Psoas muscle (tissue), 8 donors: ENCODE measurements around the gene HNF1B. TPM values are rescaled to one million over a fixed set of nuclear protein-coding genes. Genes with fewer than 3 reads are reported as not detected.

Source experiments
- ATAC-seq, 4 donors: fragments of 200-7000 bp; cut with Tn5 transposase; one replicate each; pipeline ENCODE4 v1.9.1; 2020; ENCODE audit warnings: moderate library complexity in 3 of 4, mild to moderate bottlenecking in 2 of 4
- DNase-seq, 2 donors: peaks; one replicate each; pipeline ENCODE4 v3.0.0-alpha.2; 2020
- H3K27ac ChIP-seq: fragments of 200-600 bp; one replicate; pipeline ENCODE4 v1.8.0; 2022
- H3K27me3 ChIP-seq, 3 donors: fragments of 200-600 bp in 1 of 3; one replicate each; pipeline versions ENCODE4 v1.6.1 to v1.8.0; 2013 to 2022; ENCODE audit warnings: low read length in 2 of 3, mild to moderate bottlenecking in 2 of 3, moderate library complexity in 1 of 3; ENCODE audit not compliant: insufficient read depth in 3 of 3
- H3K36me3 ChIP-seq, 2 donors: fragments of 200-600 bp in 1 of 2; one replicate each; pipeline versions ENCODE4 v1.6.1 to v1.8.0; 2013 to 2022; ENCODE audit warnings: low read depth in 1 of 2, mild to moderate bottlenecking in 1 of 2, moderate library complexity in 1 of 2; ENCODE audit not compliant: insufficient read depth in 1 of 2
- H3K4me1 ChIP-seq: fragments of 200-600 bp; one replicate; pipeline ENCODE4 v1.8.0; 2022
- H3K4me3 ChIP-seq: fragments of 200-600 bp; one replicate; pipeline ENCODE4 v1.8.0; 2022; ENCODE audit warnings: mild to moderate bottlenecking
- H3K9me3 ChIP-seq: fragments of 200-600 bp; one replicate; pipeline ENCODE4 v1.8.0; 2022
- WGBS, 3 donors: extraction: QIAGEN DNeasy Blood & Tissue Kit; methylation state at CpG; one replicate each; pipeline versions ENCODE4 v1.1.6 to v1.1.7; 2013; 5-methylcytosine and 5-hydroxymethylcytosine counted together
- intact Hi-C, 2 donors: fragments of 100-400 bp; cut with DNase I; formaldehyde crosslinking; loops; one replicate each; pipeline versions ENCODE4 v1.11.0 to v1.14.2; 2022
- polyA plus RNA-seq, 3 donors: library from polyadenylated mRNA; stranded (reverse); fragments of 200-250 nt; gene quantifications; one replicate each; pipeline ENCODE4 v1.2.3, GENCODE V29; 2013
- total RNA-seq, 4 donors: library from RNA; stranded (reverse); fragmentation: NEBNext Ultra II Directional in 2 of 4; extraction: Animal tissue kit (Norgen Biotek cat#: 25700) in 2 of 4; gene quantifications; one replicate each; pipeline versions ENCODE4 v1.2.1 to v1.2.4, GENCODE V29; 2021 to 2023
- TF ChIP-seq, protein P1 (sequence below): fragments of 200-600 bp; IDR thresholded peaks from one replicate; pipeline ENCODE4 v1.8.0; 2022; ENCODE audit warnings: antibody characterized with exemption
- donor health status: healthy with polysubstance abuse.
- donor health status: DM: no; HTN: no; CAD: no; lungs with moderate emphysema.
- donor health status: Bipolar disorder and iron deficiency.
- donor health status: healthy.
- donor health status: DM: yes; HTN: yes; CAD: no.
- donor health status: DM: no; HTN: no; CAD: no.
- donor health status: DM: no; HTN: no; CAD: no.
- donor health status: DM: yes; HTN: yes; CAD: no.

Gene HNF1B
- total and polyA plus RNA-seq, 7 donors, result 0.03 TPM; not detected in 6

DNA sequence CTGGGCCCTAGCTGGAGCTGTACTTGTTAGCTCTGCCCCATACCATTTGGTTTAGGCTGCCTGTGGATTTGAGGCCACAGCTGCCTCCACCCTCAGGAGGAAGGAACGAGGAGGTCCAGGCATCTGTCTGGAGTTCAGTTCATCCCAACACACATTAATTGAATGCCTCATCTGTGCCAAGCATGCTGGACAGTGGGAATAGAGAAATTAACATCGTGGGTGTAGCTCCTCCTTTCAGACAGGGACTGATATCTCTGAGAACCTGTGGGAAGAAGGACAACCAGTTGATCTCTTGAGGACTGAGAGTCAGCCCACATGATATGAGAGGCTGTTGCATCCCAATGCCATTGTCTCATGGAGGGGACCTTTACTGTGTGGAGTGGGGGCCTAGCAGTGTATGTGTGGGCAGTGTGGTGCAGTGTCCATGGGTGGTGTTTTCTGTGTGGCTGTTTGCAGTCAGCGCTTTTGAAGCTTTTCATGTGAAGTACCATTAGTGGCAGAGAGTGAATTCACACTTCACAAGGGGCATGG, 72.2 kb downstream of the HNF1B start:
- Histone ChIP-seq H3K27ac (no peak overlapping the region), H3K4me1 (no peaks in the 10 kb centered on the region), H3K27me3 (peaks cover 0 to 1% (median 0%) of the 10 kb centered on the region in 3 donors), H3K36me3 (no peaks in the 10 kb centered on the region), H3K9me3 (no peaks in the 10 kb centered on the region), H3K4me3 (no peak overlapping the region)
- intact Hi-C loops, result no loop called here
- TF ChIP-seq, protein P1, sequence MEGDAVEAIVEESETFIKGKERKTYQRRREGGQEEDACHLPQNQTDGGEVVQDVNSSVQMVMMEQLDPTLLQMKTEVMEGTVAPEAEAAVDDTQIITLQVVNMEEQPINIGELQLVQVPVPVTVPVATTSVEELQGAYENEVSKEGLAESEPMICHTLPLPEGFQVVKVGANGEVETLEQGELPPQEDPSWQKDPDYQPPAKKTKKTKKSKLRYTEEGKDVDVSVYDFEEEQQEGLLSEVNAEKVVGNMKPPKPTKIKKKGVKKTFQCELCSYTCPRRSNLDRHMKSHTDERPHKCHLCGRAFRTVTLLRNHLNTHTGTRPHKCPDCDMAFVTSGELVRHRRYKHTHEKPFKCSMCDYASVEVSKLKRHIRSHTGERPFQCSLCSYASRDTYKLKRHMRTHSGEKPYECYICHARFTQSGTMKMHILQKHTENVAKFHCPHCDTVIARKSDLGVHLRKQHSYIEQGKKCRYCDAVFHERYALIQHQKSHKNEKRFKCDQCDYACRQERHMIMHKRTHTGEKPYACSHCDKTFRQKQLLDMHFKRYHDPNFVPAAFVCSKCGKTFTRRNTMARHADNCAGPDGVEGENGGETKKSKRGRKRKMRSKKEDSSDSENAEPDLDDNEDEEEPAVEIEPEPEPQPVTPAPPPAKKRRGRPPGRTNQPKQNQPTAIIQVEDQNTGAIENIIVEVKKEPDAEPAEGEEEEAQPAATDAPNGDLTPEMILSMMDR, result no peak
- WGBS, 3 donors, result 57 to 65% (median 64%) methylated on average over 3 of the region's 3 CpGs
- DNase-seq (no peak), ATAC-seq (no peak)

DNA sequence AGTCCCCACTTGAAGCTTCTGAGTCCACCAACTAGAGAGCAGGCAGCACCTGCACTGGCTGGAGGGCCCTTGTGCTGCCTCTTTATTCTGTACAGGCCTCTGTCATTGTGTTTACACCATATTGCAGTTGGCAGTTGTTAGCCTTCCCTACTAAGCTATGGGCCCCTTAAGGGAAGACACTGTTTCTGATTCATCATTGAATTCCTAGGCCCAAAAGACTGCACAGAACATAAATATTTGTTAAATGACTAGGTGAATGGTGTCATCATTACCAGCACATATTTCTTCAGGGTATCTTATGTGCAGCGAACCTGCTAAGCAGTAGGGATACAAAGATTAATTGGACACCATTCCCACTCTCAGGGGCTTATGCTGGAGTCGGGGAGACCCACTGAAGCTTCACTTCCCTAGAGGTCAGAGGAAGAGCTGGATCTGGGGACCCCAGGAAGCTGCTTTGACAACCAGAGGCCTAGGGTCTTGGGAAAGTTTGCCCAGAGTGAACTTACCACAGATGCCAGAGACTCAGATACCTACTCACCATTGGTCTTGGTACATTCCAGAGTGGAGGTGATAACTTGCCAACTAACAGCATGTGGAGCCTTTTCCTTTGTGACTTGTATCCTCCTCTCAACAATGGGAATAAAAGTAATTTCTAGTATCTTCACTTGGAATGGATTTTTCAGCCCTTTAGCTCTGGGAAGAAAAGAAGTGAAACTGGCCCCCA, 72.9 kb downstream of the HNF1B start:
- intact Hi-C loops, result no loop called here
- ATAC-seq (no peak), DNase-seq (no peak)
- Histone ChIP-seq H3K27me3 (peaks cover 0 to under 1% (median 0%) of the 10 kb centered on the region in 3 donors), H3K4me3 (no peak overlapping the region), H3K4me1 (no peaks in the 10 kb centered on the region), H3K27ac (no peak overlapping the region), H3K36me3 (no peaks in the 10 kb centered on the region), H3K9me3 (no peaks in the 10 kb centered on the region)
- TF ChIP-seq, protein P1, result no peak
- 74 to 81% (median 81%) methylated on average over 2 of the region's 2 CpGs for WGBS, 3 donors

DNA sequence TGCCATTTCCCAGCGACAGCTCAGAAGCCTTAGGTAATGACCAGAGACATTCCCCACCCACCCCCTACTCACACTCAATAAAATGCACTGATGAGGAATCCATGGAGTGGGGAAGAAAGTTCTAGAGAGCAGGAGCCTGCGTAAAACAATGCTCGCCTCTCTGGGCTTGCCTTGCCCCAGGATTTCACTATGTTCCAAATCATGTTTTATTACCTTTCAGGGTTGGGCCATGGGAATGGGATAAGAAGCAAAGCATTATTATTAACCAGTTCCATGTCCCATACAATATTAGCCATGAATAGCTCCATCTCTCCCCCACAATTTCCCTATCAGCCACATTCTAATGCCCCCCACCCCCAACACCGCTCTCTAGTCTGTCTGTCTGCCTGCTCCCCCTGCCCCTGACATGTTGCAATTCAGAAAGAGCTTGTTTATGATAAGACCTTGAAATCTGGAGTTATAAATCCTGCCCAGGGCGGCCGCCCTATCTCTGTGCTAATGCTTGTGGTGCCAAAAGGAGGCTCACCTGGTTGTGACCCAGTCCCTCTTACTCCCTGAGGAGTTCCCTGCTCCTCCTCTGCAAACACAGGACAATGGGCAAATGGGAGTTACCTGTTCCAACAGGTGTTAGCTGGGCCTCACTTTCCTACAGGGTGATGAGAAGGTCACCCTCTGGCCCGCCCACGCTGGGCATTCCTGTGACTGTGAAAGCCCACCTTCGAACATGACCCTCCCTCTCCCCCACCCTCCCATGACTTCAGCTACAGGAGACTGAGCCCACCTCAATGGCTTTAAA, 73.6 kb downstream of the HNF1B start:
- TF ChIP-seq, protein P1, result no peak
- intact Hi-C loops, result no loop called here

DNA sequence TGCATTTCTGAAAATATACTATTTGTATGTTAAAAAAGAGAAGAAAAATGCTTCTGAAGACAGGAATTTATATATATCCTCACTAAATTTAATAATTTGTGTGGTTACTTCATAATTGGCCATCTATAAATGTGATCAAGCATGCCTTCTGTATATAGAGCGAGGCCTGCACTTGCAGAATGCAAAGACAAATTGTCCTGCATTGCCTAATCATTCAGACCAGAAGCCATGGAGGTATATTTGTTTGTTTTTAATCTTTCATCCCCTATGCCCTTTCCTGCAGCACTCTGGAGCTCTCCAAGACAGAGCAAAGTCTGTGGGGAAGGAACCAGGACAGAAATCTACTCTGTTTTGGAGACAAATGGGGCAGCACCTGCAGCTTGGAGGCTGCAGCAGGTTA, 77.8 kb downstream of the HNF1B start:
- H3K27ac ChIP-seq, result no peak overlapping the region
- 79 to 88% (median 85%) methylated on average over 1 of the region's 1 CpG for WGBS, 3 donors
- H3K27me3 ChIP-seq, result no peaks in the 10 kb centered on the region
- TF ChIP-seq, protein P1, result no peak
- intact Hi-C loops, result no loop called here
- no peak for DNase-seq
- no peaks in the 10 kb centered on the region for H3K36me3 ChIP-seq
- ATAC-seq, result no peak
- H3K9me3 ChIP-seq, result no peaks in the 10 kb centered on the region
- no peaks in the 10 kb centered on the region for H3K4me1 ChIP-seq
- no peak overlapping the region for H3K4me3 ChIP-seq

More for the DNA sequence above, 73.6 kb downstream of the HNF1B start:
- Histone ChIP-seq H3K27me3 (no peaks in the 10 kb centered on the region), H3K9me3 (no peaks in the 10 kb centered on the region), H3K4me3 (no peak overlapping the region), H3K36me3 (no peaks in the 10 kb centered on the region), H3K4me1 (no peaks in the 10 kb centered on the region), H3K27ac (no peak overlapping the region)
- DNase-seq (no peak), ATAC-seq (no peak)
- 83 to 84% (median 84%) methylated on average over 9 of the region's 9 CpGs for WGBS, 3 donors
